KOPT-K1 (cell line): ENCODE data around the gene SOCS3.

Experiments used
- H3K27ac ChIP-seq: fragments of 200-600 bp; sonication (generic); 2 replicates; pipeline ENCODE4 v1.5.1; 2016; ENCODE audit warnings: antibody characterized with exemption, mild to moderate bottlenecking, low read depth, low read length; ENCODE audit not compliant: poor library complexity, severe bottlenecking
- H3K36me3 ChIP-seq: fragments of 200-600 bp; sonication (generic); 2 replicates; pipeline ENCODE4 v1.5.1; 2017; ENCODE audit warnings: antibody characterized with exemption, mild to moderate bottlenecking, low read length, moderate library complexity; ENCODE audit not compliant: insufficient read depth
- H3K9me3 ChIP-seq: fragments of 200-600 bp; sonication (generic); 2 replicates; pipeline ENCODE4 v1.5.1; 2017; ENCODE audit warnings: antibody characterized with exemption, low read length, mild to moderate bottlenecking; ENCODE audit not compliant: insufficient read depth, poor library complexity, severe bottlenecking

Gene SOCS3

DNA sequence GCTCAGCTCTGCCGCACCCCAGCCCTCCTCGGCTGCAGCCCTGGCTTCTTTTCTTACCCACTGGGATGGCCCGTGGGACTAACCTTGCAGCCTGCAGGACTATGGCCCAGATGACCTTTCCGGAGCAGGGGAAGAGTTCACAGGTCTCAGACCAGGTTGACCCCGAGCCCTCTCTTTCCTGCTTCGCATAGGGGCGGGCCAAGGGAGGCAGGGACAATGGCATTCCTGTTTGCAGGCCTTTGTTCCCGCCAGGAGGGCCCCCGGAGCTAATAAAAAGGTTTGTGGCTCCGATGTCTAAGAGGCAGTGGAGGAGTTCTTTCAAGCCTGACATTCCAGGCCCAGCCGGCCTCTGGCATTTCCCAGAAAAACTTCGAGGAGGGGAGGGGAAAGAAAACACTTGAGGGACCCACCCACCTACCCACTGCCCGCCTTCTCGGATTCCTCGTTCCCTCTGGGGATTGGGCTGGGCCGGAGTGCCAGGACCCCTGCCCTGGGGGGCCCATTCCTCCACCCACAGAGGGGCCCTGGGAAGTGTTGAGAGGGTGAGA, 5.8 kb upstream of the SOCS3 start:
- no peak overlapping the region for H3K27ac ChIP-seq
- H3K9me3 ChIP-seq = no peaks in the 10 kb centered on the region
- no peaks in the 10 kb centered on the region for H3K36me3 ChIP-seq

DNA sequence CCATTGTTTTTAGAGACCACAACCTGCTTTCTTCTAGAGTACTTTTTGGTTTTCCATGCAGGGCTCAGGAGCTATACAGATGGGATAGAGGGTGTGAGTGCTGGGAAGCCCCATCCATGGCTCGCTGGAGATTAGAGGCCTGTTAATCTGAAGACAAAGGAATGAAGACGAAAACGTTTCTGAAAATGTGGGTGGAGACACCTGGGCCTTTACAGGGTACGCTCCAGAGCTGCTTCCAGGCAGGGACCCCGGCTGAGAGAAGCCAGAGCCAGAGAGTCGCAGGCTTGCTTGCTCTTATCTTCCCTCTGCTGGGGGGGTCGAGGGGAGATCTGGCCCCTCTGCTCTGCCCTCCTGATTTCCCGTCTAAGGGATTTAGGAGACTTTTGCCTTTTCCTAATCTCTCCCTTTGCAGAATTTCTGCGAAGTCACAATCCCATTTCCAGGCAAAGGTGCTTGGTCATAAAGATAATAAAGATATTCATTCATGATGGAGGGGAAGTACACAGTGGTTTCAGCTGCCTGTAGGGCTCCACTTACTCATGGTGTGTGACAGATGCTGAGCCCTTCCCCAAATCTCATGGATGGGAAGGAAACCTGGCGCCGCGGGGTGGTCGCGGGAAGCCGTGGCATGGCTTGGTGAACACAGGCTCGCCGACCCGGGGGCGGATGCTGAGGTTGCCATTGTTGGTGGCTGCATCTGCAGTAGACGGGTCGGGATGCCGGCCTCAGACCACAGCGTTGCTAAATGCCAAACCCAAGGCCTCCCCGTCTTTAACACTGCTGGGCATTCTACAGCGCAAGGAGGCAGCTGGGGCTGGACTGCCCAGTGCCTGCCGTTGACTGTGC, 4.8 kb upstream of the SOCS3 start:
- H3K27ac ChIP-seq = no peak overlapping the region
- H3K36me3 ChIP-seq = no peaks in the 10 kb centered on the region
- no peaks in the 10 kb centered on the region for H3K9me3 ChIP-seq

DNA sequence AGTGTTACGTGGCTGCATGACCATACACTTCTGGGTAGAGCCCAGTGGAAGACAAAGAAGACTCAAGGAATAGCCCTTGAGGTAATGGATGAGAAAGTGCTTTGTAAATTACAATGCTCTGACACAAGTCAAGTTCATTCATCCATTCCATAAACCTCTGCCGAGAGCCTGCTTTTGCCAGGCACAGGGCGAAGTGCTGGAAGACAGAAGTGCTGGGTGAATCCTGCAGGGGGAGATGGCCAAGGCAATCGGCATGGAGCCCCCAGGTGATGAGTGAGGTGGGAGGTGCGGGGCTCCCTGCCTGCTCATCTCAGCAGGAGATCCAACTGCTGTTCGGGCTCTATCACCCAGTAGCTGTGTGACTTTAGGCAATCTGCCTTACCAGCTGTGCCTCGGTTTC, 2.8 kb upstream of the SOCS3 start:
- Histone ChIP-seq H3K36me3 (no peaks in the 10 kb centered on the region), H3K9me3 (no peaks in the 10 kb centered on the region), H3K27ac (no peak overlapping the region)

DNA sequence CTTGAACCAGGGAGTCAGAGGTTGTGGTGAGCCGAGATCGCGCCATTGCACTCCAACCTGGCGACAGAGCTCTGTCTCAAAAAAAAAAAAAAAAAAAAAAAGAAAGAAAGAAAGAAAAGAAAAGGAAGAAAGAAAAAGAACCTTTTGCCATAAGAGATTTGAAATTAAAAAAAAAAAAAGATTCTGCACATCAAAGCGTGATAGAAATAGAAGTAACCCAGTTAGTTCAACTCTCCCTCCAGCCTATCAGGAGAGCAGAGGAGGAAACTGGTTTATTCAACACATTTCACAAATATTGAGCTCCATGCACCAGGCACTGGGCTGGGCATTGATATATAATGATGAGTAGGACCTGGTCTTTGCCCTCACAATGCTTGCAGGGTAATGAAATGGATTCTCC, 2.4 kb upstream of the SOCS3 start:
- Histone ChIP-seq H3K36me3 (no peaks in the 10 kb centered on the region), H3K9me3 (no peaks in the 10 kb centered on the region), H3K27ac (no peak overlapping the region)

DNA sequence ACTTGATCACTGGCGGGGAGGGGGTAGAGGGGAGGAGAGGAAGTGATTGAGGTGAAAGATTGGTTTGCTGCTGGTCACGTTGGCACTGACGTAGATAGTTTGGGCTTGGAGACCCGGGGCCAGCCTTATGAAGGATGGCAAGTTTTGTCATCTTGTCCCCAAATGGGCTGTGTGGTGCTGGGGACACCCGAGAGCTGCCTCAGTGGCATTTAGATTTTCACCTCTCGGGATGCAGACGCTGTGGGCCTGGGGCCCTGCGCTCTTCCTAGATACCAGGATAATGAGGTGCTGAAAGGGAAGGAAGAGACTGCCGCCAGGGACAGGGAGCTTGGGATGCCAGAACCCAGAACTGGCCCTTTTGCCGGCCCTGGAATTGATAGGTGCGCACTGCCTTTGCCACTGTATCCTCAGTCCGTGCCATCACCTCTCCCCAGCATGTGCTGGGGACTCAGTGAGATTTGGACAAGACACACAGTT, 1.4 kb upstream of the SOCS3 start:
- Histone ChIP-seq H3K9me3 (no peaks in the 10 kb centered on the region), H3K27ac (no peak overlapping the region)

DNA sequence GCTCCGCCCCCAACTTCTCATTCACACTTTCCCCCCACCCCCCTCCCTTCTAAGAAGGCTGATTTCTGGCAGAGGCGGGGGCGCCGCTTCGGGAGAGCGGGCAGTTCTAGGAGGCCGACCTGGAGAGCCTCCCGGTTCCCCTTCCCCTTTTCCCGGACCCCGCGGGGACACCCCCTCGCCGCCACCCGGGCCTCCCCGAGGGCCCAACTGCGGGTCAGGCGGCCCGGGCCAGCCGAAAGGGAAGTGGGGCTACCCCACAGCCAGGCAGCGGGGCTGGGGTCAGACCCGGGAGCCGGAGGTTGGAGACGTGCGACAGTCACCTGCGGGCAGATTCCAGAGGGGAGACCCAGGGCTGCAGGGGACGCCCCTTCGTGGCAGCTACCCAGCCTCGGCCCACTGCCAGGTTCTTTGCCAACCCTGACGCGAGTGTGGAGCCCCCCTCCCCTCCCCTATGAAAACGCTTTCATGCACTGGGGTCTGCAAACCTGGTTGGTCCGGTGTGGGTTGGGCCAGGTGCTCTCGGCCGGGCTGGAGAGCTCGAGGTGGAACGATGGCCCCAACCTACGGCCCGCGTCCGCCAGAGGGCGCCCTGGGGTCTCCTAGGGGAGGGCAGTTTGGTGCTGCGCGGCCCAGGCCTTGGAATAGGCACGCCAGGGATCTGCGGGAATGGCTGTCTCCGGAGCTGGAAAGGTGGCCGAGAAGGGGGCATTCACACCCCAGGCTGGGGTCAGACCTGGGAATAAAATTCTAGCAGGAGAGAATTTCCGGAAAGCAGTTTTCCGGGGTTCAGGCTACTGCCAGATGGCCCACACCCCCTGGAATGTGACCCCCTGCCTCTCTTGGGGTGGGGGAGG, 721 bp upstream of the SOCS3 start:
- H3K27ac ChIP-seq = peak overlapping the region; percentile 21
- no peaks in the 10 kb centered on the region for H3K36me3 ChIP-seq
- no peaks in the 10 kb centered on the region for H3K9me3 ChIP-seq

More for the DNA sequence above, 1.4 kb upstream of the SOCS3 start:
- H3K36me3 ChIP-seq = no peaks in the 10 kb centered on the region

DNA sequence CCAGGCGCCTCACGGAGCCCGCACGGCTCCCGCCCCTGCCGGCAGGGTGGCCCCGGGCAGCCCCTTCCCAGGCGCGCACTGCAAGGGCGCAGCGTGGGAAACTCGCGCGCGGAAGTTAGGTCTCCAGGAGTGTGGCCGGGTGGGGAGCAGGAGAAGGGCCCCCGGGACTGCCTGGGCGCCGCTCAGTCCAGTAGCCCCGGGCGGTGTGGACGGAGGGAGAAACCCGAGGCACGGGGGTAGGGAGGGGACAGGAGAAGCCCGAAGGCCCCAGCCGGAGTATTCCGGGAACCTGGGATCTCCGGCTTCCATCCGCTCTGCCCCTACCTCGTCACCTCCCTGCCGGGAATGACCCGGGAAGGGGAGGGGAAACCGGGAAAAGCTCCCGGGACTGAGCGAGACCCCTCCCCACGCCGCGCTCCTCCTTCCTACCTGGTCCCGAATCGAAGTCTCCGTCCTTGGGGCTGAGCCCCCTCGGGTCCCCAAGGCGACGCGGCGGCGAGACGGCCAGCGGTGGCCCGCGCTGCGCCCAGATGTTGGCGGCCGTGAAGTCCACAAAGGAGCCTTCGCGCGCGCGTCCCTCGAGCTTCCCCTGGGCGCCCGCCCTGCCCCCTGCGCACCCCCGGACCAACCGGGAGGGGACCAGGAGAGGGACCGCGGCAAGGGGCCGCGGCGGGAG, 418 bp downstream of the SOCS3 start:
- Histone ChIP-seq H3K9me3 (no peaks in the 10 kb centered on the region), H3K36me3 (no peaks in the 10 kb centered on the region), H3K27ac (no peak overlapping the region)

DNA sequence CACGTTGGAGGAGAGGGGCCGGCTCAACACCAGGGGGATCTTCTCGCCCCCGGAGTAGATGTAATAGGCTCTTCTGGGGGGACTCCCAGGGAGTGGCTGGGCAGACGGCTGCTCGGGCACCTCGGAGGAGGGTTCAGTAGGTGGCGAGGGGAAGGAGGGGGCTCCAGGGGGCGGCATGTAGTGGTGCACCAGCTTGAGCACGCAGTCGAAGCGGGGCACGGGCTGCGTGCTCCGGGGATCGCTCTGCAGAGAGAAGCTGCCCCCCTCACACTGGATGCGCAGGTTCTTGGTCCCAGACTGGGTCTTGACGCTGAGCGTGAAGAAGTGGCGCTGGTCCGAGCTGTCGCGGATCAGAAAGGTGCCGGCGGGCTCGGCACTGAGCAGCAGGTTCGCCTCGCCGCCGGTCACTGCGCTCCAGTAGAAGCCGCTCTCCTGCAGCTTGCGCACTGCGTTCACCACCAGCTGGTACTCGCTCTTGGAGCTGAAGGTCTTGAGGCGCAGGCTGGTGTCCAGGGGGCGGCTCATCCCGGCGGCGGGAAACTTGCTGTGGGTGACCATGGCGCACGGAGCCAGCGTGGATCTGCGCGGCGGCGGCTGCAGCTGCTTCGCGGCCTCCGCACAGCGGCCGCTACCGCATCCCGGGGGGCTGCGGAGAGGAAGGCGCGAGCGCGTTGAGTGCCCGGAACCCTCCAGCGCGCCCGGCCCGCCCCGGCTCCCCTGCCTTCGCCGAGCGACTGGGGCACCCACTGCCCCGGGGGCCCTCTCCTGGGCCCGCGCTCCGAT, 1.1 kb downstream of the SOCS3 start:
- no peaks in the 10 kb centered on the region for H3K9me3 ChIP-seq
- no peak overlapping the region for H3K27ac ChIP-seq
- no peaks in the 10 kb centered on the region for H3K36me3 ChIP-seq

DNA sequence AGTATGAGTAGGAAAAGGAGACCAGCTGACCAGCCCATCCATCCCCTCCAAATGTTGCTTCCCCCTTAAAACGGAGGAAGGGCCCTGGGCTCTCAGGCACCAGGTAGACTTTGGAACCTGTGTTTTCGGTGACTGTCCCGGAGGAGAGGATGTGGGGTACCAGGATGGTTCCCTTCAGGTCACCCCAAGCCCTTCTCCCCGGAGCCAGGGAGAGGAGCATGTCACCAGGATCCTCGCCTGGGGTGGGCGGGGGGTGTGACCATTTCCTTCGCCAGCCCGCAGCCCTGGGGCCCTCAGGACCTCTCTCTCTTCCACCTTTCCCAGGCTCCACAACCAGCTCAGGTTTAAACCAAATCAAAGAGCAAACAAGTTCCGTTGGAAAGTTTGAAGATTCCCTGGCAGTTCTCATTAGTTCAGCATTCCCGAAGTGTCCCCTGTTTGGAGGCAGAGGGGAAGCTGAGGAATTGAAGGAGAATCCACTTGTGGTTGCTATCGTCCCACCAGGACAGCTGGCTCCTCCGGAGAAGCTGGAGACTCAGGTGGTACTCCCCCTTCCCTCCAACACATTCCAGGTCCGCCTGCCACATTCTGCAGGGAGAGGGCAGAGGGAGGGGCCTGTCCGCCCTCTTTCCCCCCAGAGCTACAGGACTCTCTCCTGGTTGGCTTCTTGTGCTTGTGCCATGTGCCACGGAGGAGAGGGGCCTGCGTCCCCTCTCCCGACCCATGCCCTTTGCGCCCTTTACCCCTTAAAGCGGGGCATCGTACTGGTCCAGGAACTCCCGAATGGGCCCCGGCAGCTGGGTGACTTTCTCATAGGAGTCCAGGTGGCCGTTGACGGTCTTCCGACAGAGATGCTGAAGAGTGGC, 2.0 kb downstream of the SOCS3 start:
- H3K27ac ChIP-seq = no peak overlapping the region
- H3K9me3 ChIP-seq = no peaks in the 10 kb centered on the region
- H3K36me3 ChIP-seq = no peaks in the 10 kb centered on the region

DNA sequence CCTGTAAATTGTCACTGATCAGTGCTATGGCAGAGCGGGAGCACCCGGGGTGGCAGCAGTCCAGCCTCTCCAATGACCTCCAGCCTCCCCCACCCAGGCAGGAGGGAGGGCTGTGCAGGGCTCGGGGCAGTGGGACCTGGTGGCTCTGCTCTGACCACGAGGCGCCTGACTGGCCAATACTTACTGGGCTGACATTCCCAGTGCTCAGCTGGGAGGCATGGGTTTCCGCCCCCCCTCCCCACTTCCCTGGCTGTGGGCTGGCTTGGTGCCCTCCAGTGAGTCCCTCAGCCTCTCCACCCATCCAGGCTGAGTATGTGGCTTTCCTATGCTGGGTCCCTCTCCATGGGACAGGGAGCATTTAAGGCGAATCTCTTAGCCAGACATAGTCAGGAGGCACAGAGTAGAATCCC, 2.7 kb downstream of the SOCS3 start:
- no peaks in the 10 kb centered on the region for H3K36me3 ChIP-seq
- no peak overlapping the region for H3K27ac ChIP-seq
- no peaks in the 10 kb centered on the region for H3K9me3 ChIP-seq

DNA sequence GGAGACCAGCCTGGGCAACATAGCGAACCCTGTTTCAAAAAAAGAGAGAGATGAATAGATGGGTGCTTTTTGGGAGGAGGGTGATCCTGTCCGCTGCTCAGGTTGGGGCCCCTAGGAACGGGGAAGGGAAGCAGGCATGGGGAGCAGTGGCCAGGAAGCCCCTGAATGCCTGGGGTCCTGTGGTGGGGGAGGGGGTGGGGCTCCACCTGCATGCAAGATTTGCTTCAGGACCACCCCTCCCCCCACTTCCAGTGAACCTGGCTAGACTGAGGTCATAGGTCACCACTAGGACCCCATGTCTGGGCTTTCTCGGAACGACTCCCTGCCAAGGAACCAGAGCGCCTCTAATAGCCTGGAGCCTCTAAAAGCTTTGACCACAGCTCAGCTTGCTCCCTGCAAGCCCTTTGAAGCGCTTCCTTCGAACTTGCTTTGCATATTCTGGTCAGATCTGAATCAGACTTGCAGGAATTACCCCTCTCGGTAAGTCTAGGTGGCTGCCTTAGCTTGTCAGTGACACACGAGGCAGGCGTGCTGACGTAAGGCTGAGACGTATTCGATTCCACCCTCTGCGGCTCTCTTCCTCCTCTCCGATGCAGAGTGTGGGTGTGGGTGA, 3.7 kb downstream of the SOCS3 start:
- Histone ChIP-seq H3K27ac (no peak overlapping the region), H3K36me3 (no peaks in the 10 kb centered on the region), H3K9me3 (no peaks in the 10 kb centered on the region)

DNA sequence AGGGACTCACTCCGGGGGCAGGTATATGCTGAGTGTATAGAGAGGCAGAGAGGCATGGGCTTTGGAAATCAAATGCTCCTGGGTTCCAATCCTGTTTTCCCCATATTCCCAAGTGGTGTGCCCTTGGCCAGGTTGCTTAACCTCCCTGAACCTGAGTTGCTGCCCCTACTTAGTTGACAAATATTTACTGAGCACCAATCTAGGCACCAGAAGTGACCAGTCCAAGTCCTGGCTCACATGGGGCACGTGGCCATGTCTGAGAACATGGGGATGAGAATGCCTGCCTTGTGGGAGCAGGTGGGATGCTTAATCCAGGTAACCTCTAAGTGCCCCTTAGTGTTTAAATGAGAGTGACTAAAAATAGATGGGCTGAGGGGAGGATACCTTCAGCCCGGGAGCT, 4.2 kb downstream of the SOCS3 start:
- no peaks in the 10 kb centered on the region for H3K9me3 ChIP-seq
- H3K36me3 ChIP-seq = no peaks in the 10 kb centered on the region
- H3K27ac ChIP-seq = no peak overlapping the region

DNA sequence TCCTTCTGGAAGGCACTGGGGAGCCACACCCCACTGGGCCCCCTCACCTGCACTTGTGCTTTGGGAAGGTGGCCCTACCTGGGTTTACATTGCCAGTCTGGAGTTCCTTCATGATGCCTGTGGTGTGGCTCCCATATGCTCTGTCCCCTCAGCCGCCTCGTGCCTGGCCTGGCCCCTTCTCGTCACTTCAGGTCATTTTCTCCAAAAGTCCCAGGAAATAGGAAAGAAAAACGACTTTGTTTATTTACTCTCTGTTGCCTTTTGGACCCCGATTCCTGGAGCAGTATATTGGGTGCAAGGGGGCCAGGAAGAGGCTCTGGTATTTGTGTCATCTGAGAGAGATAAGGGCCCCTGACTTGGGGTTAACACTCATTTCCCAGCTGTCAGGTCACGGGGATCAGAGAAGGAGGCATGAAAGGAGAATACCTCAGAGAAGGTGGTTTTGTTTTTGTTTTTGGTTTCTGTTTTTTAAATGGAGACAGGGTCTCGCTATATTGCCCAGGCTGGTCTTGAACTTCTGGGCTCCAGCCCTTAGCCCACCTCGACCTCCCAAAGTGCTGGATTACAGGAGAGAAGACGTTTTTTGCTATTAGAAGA, 4.7 kb downstream of the SOCS3 start:
- H3K27ac ChIP-seq = no peak overlapping the region
- H3K9me3 ChIP-seq = no peaks in the 10 kb centered on the region
- no peaks in the 10 kb centered on the region for H3K36me3 ChIP-seq
